Activated CD8-positive, alpha-beta T cell treated with anti-CD3 and anti-CD28 coated beads, Interleukin-2, amount 10 ng/mL, durations not matched to agents 7 days and 5 days (primary cell): ENCODE data around the gene RPS28. TPM values are rescaled to one million over a fixed set of nuclear protein-coding genes. Genes with fewer than 3 reads are reported as not detected.
"Not testable (repeated sequence)": the region's sequence is repeated elsewhere in the genome, so short reads cannot be mapped to it uniquely, and the experiment has no call there.

Experiments used
- ATAC-seq: fragments of 150-1000 bp; cut with Tn5 transposase; one replicate; pipeline ENCODE4 v1.10.0; 2021; ENCODE audit warnings: moderate library complexity
- CTCF ChIA-PET: fragments of 350-600 bp; sonication (Branson Sonifier 250); formaldehyde crosslinking; loops from one replicate; lab custom pipeline; 2021; ENCODE audit warnings: antibody characterized with exemption; lab: Charles Lee
- POLR2A ChIA-PET: fragments of 350-600 bp; sonication (Branson Sonifier 250); formaldehyde crosslinking; loops from one replicate; lab custom pipeline; 2021; ENCODE audit warnings: antibody characterized with exemption; lab: Charles Lee
- DNase-seq: peaks from one replicate; pipeline ENCODE4 v3.0.0-alpha.2; 2020
- H3K27ac Mint-ChIP-seq: one replicate; pipeline ENCODE4 v1.8.0; 2021; ENCODE audit warnings: mild to moderate bottlenecking, mixed read lengths
- H3K27me3 Mint-ChIP-seq: one replicate; pipeline ENCODE4 v1.8.0; 2021; ENCODE audit warnings: low read depth, mixed read lengths
- H3K36me3 Mint-ChIP-seq: one replicate; pipeline ENCODE4 v1.8.0; 2021; ENCODE audit warnings: low read depth, mixed read lengths
- H3K4me1 Mint-ChIP-seq: one replicate; pipeline ENCODE4 v1.8.0; 2021; ENCODE audit warnings: low read depth, mixed read lengths
- H3K4me3 Mint-ChIP-seq: one replicate; pipeline ENCODE4 v1.8.0; 2021; ENCODE audit warnings: mild to moderate bottlenecking, mixed read lengths
- H3K9me3 Mint-ChIP-seq: one replicate; pipeline ENCODE4 v1.8.0; 2022; ENCODE audit warnings: mixed read lengths; ENCODE audit not compliant: insufficient read depth
- total RNA-seq, 2 experiments: library from RNA; stranded (reverse); gene quantifications; one replicate each; pipeline ENCODE4 v1.2.3, GENCODE V29; 2021

Gene RPS28
- total RNA-seq, 2 experiments from 2014 or later, result 1,476 to 1,561 TPM

DNA sequence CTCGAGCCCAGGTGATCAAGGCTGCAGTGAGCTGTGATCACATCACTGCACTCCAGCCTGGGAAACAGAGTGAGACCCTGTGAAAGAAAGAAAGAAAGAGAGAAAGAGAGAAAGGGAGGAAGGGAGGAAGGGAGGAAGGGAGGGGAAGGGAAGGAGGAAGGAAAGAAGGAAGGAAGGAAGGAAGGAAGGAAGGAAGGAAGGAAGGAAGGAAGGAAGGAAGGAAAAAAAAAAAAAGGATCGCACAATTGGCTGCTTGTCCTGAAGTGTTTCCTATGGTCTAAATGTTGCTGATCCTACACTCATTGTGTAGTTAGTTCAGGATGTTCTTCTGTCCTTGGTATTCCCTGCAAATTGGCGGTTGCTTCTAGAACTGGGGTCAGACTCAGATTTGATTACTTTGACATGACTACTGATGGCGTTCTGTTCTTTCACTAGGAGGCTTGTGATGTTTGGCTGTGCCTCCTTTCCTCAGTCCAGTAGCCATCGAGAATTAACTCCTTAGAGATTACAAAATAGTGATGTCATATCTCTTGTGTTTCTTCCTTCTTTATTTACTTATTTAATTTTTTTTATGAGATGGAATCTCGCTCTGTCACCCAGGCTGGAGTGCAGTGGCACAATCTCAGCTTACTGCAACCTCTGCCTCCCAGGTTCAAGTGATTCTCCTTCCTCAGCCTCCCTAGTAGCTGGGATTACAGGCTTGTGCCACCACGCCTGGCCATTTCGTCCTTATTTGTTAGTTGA, 28.5 kb downstream of the RPS28 start:
- DNase-seq, H3K4me3 Mint-ChIP-seq, ATAC-seq, H3K9me3 Mint-ChIP-seq, H3K4me1 Mint-ChIP-seq, H3K36me3 Mint-ChIP-seq, H3K27ac Mint-ChIP-seq, CTCF ChIA-PET: not testable (repeated sequence)
- peaks cover 25% of the 10 kb centered on the region for H3K27me3 Mint-ChIP-seq
- POLR2A ChIA-PET, result interaction anchor here (1.0 kb wide), 1 partner anchor 9 kb away, joined by 3 read pairs; no protein-coding TSS in a partner anchor

DNA sequence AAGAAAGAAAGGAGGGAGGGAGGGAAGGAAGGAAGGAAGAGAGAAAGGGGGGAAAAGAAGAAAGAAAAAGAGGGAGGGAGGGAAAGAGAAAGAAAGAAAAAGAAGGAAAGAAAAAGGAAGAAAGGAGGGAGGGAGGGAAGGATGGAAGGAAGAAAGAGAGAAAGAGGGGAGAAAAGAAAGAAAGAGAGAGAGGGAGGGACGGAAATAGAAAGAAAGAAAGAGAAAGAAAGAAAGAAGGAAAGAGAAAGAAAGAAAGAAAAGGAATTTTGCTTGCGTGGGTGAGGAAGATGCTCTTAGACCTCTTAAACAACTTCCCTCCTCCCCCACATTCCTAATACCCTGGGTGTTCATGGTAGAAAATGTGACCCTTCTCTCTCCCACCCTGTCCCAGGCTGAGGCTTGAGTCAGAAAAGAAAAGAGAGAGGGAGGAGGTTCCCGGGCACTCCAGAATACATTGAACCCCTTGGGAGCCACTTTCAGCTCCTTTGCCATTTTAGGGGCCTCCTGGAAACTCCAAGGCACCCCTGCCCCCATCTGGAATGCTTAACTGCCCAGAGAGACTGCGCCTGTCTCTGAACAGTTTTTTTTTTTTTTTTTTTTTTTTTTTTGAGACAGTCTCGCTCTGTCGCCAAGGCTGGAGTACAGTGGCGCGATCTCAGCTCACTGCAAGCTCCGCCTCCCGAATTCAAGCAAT, 31.0 kb downstream of the RPS28 start:
- Mint-ChIP-seq H3K4me3 (no peak overlapping the region), H3K36me3 (no peaks in the 10 kb centered on the region), H3K9me3 (no peaks in the 10 kb centered on the region), H3K4me1 (peaks cover 9% of the 10 kb centered on the region), H3K27ac (no peak overlapping the region), H3K27me3 (peaks cover 19% of the 10 kb centered on the region)
- ChIA-PET POLR2A (interaction anchor here (1.1 kb wide), 1 partner anchor 17 kb away, joined by 3 read pairs; no protein-coding TSS in a partner anchor), CTCF (interaction anchor here (1.0 to 4.6 kb wide), 12 partner anchors 10 to 228 kb away, joined by 5 to 46 read pairs (median 24); partner anchors contain the start of genes ANGPTL4, KANK3, MARCHF2 and MYO1F)
- ATAC-seq (no peak), DNase-seq (no peak)

DNA sequence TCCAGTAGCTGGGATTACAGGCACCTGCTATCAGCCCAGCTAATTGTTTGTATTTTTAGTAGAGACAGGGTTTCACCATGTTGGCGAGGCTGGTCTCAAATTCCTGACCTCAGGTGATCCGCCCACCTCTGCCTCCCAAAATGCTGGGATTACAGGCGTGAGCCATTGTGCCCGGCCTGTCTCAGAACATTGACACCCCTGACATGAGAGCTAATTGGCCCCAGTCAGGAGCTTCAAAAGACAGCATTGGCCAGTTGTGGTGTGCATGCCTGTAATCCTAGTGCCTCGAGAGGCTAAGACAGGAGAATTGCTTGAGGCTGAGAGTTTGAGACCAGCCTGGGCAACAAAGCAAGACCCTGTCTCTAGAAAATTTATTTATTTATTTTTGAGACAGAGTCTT, 31.5 kb downstream of the RPS28 start:
- H3K4me1 Mint-ChIP-seq, H3K36me3 Mint-ChIP-seq, H3K27ac Mint-ChIP-seq, H3K9me3 Mint-ChIP-seq, ATAC-seq, DNase-seq, H3K4me3 Mint-ChIP-seq: not testable (repeated sequence)
- H3K27me3 Mint-ChIP-seq, result peaks cover 19% of the 10 kb centered on the region
- ChIA-PET CTCF (interaction anchor here (1.0 to 4.6 kb wide), 24 partner anchors 10 to 289 kb away, joined by 3 to 46 read pairs (median 8); partner anchors contain the start of genes ANGPTL4, KANK3, MARCHF2 and MYO1F), POLR2A (interaction anchor here (0.6 kb wide), 1 partner anchor 60 kb away, joined by 3 read pairs; the partner anchor contains the start of gene MARCHF2)

DNA sequence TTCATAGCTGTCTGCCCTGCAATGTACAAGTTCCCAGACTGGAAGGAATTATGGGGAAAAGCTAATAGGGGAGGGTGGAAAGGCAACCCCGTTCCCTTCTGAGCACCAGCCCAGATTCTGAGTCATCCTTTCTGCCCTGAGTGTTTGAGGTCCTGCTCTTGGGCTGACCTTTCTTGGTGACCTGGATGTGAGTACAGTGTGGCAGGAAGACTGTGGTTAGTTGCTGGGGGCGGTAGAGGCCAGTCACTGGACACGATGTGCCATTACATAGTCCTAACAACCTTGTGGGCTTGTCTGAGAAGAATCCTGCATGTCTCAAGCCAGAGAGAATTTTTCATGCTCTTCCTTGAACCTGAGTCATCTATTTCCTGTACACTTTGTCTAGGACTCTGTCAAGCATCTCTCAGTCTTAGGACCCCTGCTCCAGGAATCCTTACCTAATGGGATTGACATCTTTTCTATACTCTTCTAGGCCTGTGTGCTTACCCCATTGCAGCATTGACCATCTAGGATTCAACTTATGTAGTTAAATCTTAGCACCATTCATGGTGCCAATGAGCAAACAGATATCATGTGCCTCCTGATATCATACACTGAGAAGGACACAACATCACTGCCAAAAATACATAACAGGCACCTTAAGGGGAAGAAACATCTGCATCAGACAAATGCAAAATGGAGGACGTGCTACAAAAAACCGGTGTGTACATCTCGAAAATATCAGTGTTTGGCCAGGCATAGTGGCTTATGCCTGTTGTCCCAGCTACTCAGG, 34.5 kb downstream of the RPS28 start:
- Mint-ChIP-seq H3K4me1 (peaks cover 9% of the 10 kb centered on the region), H3K27ac (no peak overlapping the region), H3K27me3 (peaks cover 7% of the 10 kb centered on the region), H3K36me3 (no peaks in the 10 kb centered on the region), H3K4me3 (no peak overlapping the region), H3K9me3 (no peaks in the 10 kb centered on the region)
- POLR2A ChIA-PET, result interaction anchor here (0.6 kb wide), 2 partner anchors 31 to 412 kb away, joined by 3 to 4 read pairs; no protein-coding TSS in a partner anchor
- DNase-seq (no peak), ATAC-seq (no peak)
- CTCF ChIA-PET, result interaction anchor here (0.7 to 4.6 kb wide), 12 partner anchors 8 to 224 kb away, joined by 3 to 46 read pairs (median 24); partner anchors contain the start of genes ANGPTL4, KANK3, MYO1F and RAB11B

DNA sequence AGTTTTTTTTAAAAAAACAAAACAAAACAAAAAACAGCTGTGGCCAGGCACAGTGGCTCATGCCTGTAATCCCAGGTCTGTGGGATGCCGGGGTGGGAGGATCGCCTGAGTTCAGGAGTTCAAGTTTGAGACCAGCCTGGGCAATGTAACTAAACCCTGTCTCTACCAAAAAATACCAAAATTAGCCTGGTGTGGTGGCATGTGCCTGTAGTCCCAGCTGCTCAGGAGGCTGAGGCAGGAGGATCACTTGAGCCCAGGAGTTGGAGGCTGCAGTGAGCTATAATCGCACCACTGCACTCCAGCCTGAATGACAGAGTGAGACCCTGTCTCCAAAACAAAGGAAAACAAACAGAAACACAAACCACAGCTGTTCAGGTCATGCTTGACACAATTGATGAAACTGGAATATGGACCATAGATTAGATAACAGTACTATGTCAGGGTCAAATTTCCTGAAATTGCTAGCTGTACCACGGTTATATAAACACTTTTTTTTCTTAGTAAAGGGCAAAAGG, 35.8 kb downstream of the RPS28 start:
- no peaks in the 10 kb centered on the region for H3K9me3 Mint-ChIP-seq
- H3K4me3 Mint-ChIP-seq, result no peak overlapping the region
- ChIA-PET CTCF (no interaction called here), POLR2A (no interaction called here)
- H3K4me1 Mint-ChIP-seq, result peaks cover 9% of the 10 kb centered on the region
- no peaks in the 10 kb centered on the region for H3K36me3 Mint-ChIP-seq
- peaks cover 7% of the 10 kb centered on the region for H3K27me3 Mint-ChIP-seq
- no peak for ATAC-seq
- H3K27ac Mint-ChIP-seq, result no peak overlapping the region
- no peak for DNase-seq

DNA sequence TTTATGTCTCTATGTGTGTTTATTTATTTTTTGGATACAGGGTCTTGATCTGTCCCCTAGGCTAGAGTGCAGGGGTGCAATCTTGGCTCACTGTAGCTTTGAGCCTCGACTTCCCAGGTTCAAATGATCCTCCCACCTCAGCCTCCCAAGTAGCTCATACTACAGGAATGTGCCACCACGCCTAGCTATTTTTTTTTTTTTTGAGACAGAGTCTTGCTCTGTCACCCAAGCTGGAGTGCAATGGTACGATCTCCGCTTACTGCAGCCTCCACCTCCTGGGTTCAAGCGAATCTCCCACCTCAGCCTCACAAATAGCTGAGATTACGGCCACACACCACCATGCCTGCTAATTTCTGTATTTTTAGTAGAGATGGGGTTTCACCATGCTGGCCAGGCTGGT, 37.7 kb downstream of the RPS28 start:
- H3K27ac Mint-ChIP-seq, result no peak overlapping the region
- ChIA-PET POLR2A (no interaction called here), CTCF (no interaction called here)
- peaks cover 16% of the 10 kb centered on the region for H3K4me1 Mint-ChIP-seq
- H3K27me3 Mint-ChIP-seq, result peaks cover 23% of the 10 kb centered on the region
- no peaks in the 10 kb centered on the region for H3K9me3 Mint-ChIP-seq
- H3K36me3 Mint-ChIP-seq, result no peaks in the 10 kb centered on the region
- ATAC-seq (no peak), DNase-seq (no peak)
- no peak overlapping the region for H3K4me3 Mint-ChIP-seq

DNA sequence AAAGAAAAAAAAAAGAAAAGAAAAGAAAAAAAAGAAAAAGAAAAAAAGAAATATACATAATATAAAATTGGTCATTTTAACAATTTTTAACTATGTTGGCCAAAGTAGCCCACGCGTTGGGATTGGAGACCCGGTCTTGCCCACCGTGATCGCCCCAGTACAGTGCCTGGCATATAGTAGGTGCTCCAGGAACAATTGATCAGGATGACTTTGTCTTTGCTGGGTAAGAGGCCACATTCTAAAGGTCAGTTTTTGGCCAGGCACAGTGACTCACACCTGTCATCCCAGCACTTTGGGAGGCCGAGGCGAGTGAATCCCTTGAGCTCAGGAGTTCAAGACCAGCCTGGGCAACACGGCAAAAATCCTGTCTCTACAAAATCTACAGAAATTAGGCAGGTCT, 38.9 kb downstream of the RPS28 start:
- peaks cover 26% of the 10 kb centered on the region for H3K27me3 Mint-ChIP-seq
- H3K9me3 Mint-ChIP-seq, result no peaks in the 10 kb centered on the region
- H3K4me3 Mint-ChIP-seq, result no peak overlapping the region
- CTCF ChIA-PET, result no interaction called here
- POLR2A ChIA-PET, result no interaction called here
- H3K36me3 Mint-ChIP-seq, result no peaks in the 10 kb centered on the region
- peaks cover 19% of the 10 kb centered on the region for H3K4me1 Mint-ChIP-seq
- H3K27ac Mint-ChIP-seq, result no peak overlapping the region
- DNase-seq (no peak), ATAC-seq (no peak)

DNA sequence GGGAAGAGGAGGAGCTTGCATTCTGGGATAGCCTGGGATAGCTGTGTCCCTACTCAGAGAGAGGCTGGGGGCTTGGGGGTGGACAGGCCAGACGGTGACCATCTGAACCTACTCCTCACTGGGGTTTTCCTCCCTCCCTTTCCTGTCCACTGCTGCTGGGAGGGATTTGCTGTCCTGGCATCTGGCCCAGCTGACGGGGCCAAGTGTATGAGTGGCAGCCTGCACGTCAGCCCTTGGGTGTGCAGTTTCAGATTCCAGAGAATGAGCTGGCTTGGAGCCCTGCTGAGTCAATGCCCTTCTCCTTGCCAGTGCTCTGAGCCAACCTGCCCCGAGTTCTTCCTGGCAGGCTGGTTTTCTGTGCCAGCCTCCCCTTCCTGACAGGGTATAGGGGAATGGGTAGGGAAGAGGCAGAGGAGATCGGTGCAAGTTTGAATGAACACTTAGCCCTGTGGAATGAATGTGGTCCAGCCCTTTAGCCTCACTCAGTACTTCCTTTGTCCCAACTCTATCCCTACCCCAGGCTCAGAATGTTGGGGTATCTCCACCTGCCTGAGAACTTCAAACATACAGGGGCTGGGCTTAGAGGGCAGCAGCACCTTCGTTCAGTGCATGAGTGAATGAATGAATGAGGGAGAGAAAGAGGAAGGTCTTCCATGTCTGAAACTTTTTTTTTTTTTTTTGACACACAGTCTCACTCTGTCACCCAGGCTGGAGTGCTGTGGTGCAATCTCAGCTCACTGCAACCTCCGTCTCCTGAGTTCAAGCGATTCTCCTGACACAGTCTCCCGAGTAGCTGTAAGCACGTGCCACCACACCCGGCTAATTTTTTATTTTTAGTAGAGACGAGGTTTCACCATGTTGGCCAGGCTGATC, 40.9 kb downstream of the RPS28 start:
- Mint-ChIP-seq H3K27ac (no peak overlapping the region), H3K4me3 (no peak overlapping the region), H3K27me3 (peaks cover 41% of the 10 kb centered on the region), H3K36me3 (no peaks in the 10 kb centered on the region), H3K9me3 (no peaks in the 10 kb centered on the region), H3K4me1 (peaks cover 12% of the 10 kb centered on the region)
- CTCF ChIA-PET, result interaction anchor here (1.0 to 4.5 kb wide), 5 partner anchors 9 to 219 kb away, joined by 3 to 25 read pairs (median 4); no protein-coding TSS in a partner anchor
- DNase-seq (no peak), ATAC-seq (no peak)
- POLR2A ChIA-PET, result no interaction called here

DNA sequence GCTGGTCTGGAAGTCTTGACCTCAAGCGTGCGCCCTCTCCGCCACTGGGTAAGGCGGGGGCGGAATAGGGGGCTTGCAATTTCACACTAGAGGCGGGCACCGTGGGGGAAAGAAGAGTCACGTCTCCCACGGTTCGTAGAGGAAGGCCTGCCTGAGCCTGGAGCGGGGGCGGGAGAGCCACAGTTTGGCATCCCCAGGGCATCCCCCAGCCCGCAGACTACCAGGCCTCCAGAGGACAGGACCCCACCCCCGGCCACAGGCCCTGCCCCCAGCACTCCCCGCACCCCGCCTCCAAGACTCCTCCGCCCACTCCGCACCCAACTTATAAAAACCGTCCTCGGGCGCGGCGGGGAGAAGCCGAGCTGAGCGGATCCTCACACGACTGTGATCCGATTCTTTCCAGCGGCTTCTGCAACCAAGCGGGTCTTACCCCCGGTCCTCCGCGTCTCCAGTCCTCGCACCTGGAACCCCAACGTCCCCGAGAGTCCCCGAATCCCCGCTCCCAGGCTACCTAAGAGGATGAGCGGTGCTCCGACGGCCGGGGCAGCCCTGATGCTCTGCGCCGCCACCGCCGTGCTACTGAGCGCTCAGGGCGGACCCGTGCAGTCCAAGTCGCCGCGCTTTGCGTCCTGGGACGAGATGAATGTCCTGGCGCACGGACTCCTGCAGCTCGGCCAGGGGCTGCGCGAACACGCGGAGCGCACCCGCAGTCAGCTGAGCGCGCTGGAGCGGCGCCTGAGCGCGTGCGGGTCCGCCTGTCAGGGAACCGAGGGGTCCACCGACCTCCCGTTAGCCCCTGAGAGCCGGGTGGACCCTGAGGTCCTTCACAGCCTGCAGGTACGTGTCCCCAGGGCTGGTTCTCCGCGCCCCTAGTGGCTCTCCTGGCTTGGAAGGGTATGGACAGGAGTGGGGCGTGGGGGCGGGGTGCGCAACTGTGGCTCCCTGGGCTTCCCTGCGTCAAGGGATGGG, 42.8 kb downstream of the RPS28 start, which contains the start of gene ANGPTL4:
ANGPTL4 (plus strand) TSS at position 353 of the 969 bp plus-strand sequence; CDS start at position 520, 167 bp downstream.
- H3K36me3 Mint-ChIP-seq, result no peaks in the 10 kb centered on the region
- ChIA-PET CTCF (interaction anchor here (0.9 to 4.5 kb wide), 8 partner anchors 9 to 217 kb away, joined by 3 to 25 read pairs (median 4); no protein-coding TSS in a partner anchor), POLR2A (no interaction called here)
- H3K4me3 Mint-ChIP-seq, result peak within 1 kb of the TSS; percentile 72
- H3K27ac Mint-ChIP-seq, result peak within 1 kb of the TSS; percentile 43
- peak; percentile 83 for ATAC-seq
- H3K9me3 Mint-ChIP-seq, result no peaks in the 10 kb centered on the region
- DNase-seq, result peak; percentile 65
- peaks cover 52% of the 10 kb centered on the region for H3K27me3 Mint-ChIP-seq
- peaks cover 17% of the 10 kb centered on the region for H3K4me1 Mint-ChIP-seq
